ENCODE results near the gene DOP1A.

GRCh38 chr6:83098589-83098988 is 31.1 kb downstream of the DOP1A start:
- TF ChIP-seq CTCF (conservative IDR thresholded peaks at IDR 0.05; ENCODE audit: low read depth, low read length), result no peak
- TF ChIP-seq EZH2 (IDR thresholded peaks at IDR 0.05; ENCODE audit: low read length, unreplicated experiment), result no peak
- TF ChIP-seq EZH2phosphoT487 (IDR thresholded peaks at IDR 0.05; ENCODE audit: borderline replicate concordance, low read length), result no peak

Measured in PC-3 (cell line).